Measurements from ENCODE around the gene MYO3B. TPM values are rescaled to one million over a fixed set of nuclear protein-coding genes. Genes with fewer than 3 reads are reported as not detected.

The MYO3B gene
- total RNA-seq, 4 donors from 2014 or later: 0.06 TPM; not detected in 3

GRCh38 chr2:170236680-170237047, 58.7 kb downstream of the MYO3B start:
- peaks cover 0 to 7% (median 0%) of the 10 kb centered on the region in 4 donors for H3K27me3 ChIP-seq
- no peak overlapping the region for H3K27ac ChIP-seq (replicated peaks in 1 of 4)
- H3K9me3 ChIP-seq: no peaks in the 10 kb centered on the region
- H3K4me1 ChIP-seq: no peaks in the 10 kb centered on the region
- no peak for DNase-seq (ENCODE audit: extremely low spot score)
- no peak overlapping the region for H3K4me3 ChIP-seq
- 69% methylated on average over 2 of the region's 2 CpGs for WGBS
- H3K36me3 ChIP-seq: no peaks in the 10 kb centered on the region
- intact Hi-C loops (cut with DNase I): no loop called here
- no peak for TF ChIP-seq POLR2A (IDR thresholded peaks at IDR 0.05; ENCODE audit: low read depth)
- no peak for TF ChIP-seq CTCF (IDR thresholded peaks at IDR 0.05)
- no peak for TF ChIP-seq POLR2AphosphoS5 (IDR thresholded peaks at IDR 0.05)
- TF ChIP-seq EP300 (IDR thresholded peaks at IDR 0.05): no peak

GRCh38 chr2:170237572-170238120, 59.7 kb downstream of the MYO3B start:
- intact Hi-C loops (cut with DNase I): no loop called here
- no peak for TF ChIP-seq POLR2A (IDR thresholded peaks at IDR 0.05; ENCODE audit: low read depth)
- TF ChIP-seq CTCF (IDR thresholded peaks at IDR 0.05): no peak
- TF ChIP-seq EP300 (IDR thresholded peaks at IDR 0.05): no peak
- no peak for TF ChIP-seq POLR2AphosphoS5 (IDR thresholded peaks at IDR 0.05)
- peaks cover 0 to 17% (median 0%) of the 10 kb centered on the region in 4 donors for H3K27me3 ChIP-seq

GRCh38 chr2:170238776-170239175, 60.8 kb downstream of the MYO3B start:
- intact Hi-C loops (cut with DNase I): no loop called here

More at GRCh38 chr2:170237572-170238120, 59.7 kb downstream of the MYO3B start:
- WGBS: 76% methylated on average over 4 of the region's 4 CpGs
- Histone ChIP-seq H3K36me3 (no peaks in the 10 kb centered on the region), H3K4me1 (no peaks in the 10 kb centered on the region), H3K4me3 (no peak overlapping the region), H3K27ac (replicated peaks in 1 of 4) (no peak overlapping the region), H3K9me3 (no peaks in the 10 kb centered on the region)
- DNase-seq (ENCODE audit: extremely low spot score): no peak

GRCh38 chr2:170240629-170241028, 62.7 kb downstream of the MYO3B start:
- Histone ChIP-seq H3K27me3 (peaks cover 0 to 21% (median 0%) of the 10 kb centered on the region in 4 donors), H3K27ac (replicated peaks in 1 of 4) (no peak overlapping the region), H3K4me3 (no peak overlapping the region), H3K9me3 (no peaks in the 10 kb centered on the region), H3K36me3 (no peaks in the 10 kb centered on the region), H3K4me1 (no peaks in the 10 kb centered on the region)
- 55% methylated on average over 2 of the region's 2 CpGs for WGBS
- DNase-seq (ENCODE audit: extremely low spot score): no peak
- TF ChIP-seq EP300 (IDR thresholded peaks at IDR 0.05) (no peak), POLR2AphosphoS5 (IDR thresholded peaks at IDR 0.05) (no peak), POLR2A (IDR thresholded peaks at IDR 0.05; ENCODE audit: low read depth) (no peak), CTCF (IDR thresholded peaks at IDR 0.05) (no peak)
- intact Hi-C loops (cut with DNase I): no loop called here

More at GRCh38 chr2:170238776-170239175, 60.8 kb downstream of the MYO3B start:
- WGBS: 86% methylated on average over 4 of the region's 4 CpGs
- H3K27ac ChIP-seq (replicated peaks in 1 of 4): no peak overlapping the region
- H3K36me3 ChIP-seq: no peaks in the 10 kb centered on the region
- no peaks in the 10 kb centered on the region for H3K4me1 ChIP-seq
- DNase-seq (ENCODE audit: extremely low spot score): no peak
- H3K4me3 ChIP-seq: no peak overlapping the region
- H3K9me3 ChIP-seq: no peaks in the 10 kb centered on the region
- TF ChIP-seq CTCF (IDR thresholded peaks at IDR 0.05) (no peak), POLR2A (IDR thresholded peaks at IDR 0.05; ENCODE audit: low read depth) (no peak), POLR2AphosphoS5 (IDR thresholded peaks at IDR 0.05) (no peak), EP300 (IDR thresholded peaks at IDR 0.05) (no peak)
- peaks cover 0 to 18% (median 0%) of the 10 kb centered on the region in 4 donors for H3K27me3 ChIP-seq

- WGBS: 72% methylated on average over 2 of the region's 2 CpGs
- intact Hi-C loops (cut with DNase I): no loop called here
- Histone ChIP-seq H3K4me1 (no peaks in the 10 kb centered on the region), H3K27me3 (peaks cover 0 to 21% (median 0%) of the 10 kb centered on the region in 4 donors), H3K9me3 (no peaks in the 10 kb centered on the region), H3K27ac (replicated peaks in 1 of 4) (no peak overlapping the region), H3K4me3 (no peak overlapping the region), H3K36me3 (no peaks in the 10 kb centered on the region)
- TF ChIP-seq EP300 (IDR thresholded peaks at IDR 0.05) (no peak), POLR2A (IDR thresholded peaks at IDR 0.05; ENCODE audit: low read depth) (no peak), CTCF (IDR thresholded peaks at IDR 0.05) (no peak), POLR2AphosphoS5 (IDR thresholded peaks at IDR 0.05) (no peak)
- no peak for DNase-seq (ENCODE audit: extremely low spot score)
These were observed 63.8 kb downstream of the MYO3B start for GRCh38 chr2:170241756-170242155.

Measured in esophagus muscularis mucosa (tissue), 4 donors.